Measurements from ENCODE around the gene OPA3.
A peak's percentile ranks its signal among the peaks of the same experiment; 100 is the strongest.

The OPA3 gene

DNA sequence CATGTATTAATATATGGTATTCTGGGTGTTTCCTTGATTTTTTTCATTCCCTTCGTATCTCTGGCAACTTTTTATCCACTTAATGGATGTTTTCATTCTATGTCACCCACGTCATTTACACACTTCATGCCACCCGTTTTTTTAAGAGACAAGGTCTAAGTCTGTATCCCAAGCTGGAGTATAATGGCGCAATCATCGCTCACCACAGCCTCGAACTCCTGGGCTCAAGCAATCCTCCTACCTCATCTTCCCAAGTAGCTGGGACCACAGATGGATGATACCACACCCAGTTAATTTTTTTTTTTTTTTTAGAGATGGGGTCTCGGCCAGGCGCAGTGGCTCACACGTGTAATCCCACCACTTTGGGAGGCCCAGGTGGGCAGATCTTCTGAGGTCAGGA lies 80.7 kb downstream of the OPA3 start:
- DNase-seq (ENCODE audit: low read depth): no peak

DNA sequence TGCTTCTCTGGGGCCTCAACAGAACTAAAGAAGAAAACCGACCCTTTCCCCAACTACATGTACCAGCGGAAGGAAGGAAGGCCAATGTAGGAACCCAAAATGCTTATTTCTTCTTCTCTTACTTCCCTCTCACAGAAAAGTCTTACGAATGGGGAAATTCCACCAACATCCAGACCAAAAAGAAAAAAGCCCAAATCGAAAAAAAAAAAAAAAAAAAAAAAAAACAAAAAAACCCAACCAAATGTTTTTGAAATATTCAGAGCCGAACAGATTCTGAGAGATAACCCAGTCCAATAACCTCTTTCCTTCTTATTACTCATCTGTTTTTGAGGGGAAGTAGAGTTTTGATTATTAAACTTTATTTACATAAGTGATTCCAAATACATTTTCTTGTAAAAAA lies 82.5 kb downstream of the OPA3 start:
- no peak for DNase-seq (ENCODE audit: low read depth)

DNA sequence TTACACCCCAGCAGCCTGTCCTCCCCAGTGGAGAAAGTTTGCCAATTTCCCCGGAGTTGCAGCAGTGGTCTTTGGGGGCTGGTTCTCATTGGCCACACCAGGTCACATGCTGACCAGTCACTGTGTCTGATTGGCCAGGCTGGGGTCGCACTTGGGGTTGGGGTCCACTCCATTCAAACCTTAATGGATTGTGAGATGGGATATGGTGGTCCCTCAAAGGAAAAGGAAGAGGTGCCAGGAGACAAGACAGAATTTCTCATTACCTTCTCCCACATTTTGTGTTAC lies 82.9 kb downstream of the OPA3 start:
- no peak for DNase-seq (ENCODE audit: low read depth)

DNA sequence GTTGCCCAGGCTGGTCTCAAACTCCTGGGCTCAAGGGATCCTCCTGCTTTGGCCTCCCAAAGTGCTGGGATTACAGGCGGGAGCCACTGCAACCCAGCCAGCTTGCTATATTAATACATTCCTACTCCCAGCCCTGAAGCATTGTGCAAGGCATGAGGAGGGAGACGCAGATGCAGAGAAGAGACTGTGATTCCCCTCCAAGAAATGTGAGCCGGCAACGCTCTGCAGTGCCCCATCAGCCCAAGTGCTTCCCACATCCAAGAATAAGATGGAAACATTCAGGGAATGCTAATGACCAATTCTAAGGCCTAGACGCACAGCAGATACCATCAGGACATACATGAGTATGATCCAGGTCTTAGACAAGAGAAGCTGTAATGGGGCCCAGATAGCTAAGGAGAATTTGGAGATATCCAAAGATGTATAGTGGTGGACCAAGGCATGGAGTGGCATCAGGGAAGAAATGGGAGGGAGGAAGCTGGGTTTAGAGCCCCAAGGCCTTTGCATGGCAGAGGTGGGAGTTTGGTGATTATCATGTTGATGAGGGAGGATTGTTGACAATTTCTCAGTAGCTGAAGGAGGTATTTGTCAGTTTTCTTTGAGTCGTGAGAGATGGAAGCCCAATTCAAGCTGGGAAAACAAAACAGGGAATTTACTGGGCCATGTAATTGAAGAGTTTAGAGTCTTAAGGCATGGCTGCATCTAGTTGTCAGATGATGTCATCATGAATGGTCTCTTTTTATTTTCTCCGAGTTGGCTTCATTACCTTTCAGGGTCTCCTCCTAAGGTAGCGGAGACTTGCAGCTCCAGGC lies 83.5 kb downstream of the OPA3 start:
- DNase-seq (ENCODE audit: low read depth): no peak

- DNase-seq (ENCODE audit: low read depth): no peak
Measured at GRCh38 chr19:45499196-45500180, 85.1 kb downstream of the OPA3 start.

DNA sequence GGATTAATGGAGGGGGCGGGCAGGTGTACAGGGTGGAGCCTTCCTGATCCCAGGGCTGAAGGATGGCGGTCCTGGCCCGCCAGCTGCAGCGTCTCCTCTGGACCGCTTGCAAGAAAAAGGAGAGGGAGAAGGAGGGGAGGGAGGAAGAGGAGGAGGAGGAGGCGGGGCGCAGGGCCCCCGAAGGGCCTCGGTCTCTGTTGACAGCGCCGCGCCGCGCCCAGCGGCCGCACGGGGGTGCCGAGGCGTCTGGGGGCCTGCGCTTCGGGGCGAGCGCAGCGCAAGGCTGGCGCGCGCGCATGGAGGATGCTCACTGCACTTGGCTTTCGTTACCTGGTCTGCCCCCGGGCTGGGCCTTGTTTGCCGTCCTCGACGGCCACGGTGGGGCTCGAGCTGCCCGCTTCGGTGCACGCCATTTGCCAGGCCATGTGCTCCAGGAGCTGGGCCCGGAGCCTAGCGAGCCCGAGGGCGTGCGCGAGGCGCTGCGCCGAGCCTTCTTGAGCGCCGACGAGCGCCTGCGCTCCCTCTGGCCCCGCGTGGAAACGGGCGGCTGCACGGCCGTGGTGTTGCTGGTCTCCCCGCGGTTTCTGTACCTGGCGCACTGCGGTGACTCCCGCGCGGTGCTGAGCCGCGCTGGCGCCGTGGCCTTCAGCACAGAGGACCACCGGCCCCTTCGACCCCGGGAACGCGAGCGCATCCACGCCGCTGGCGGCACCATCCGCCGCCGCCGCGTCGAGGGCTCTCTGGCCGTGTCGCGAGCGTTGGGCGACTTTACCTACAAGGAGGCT lies 86.0 kb downstream of the OPA3 start, which contains the start of gene PPM1N:
PPM1N (plus strand) TSS at position 33 of the 785 bp plus-strand sequence; CDS start at position 63, 30 bp downstream.
- peak; percentile 53 for DNase-seq (ENCODE audit: low read depth)

GRCh38 chr19:45497791-45498190 lies 86.8 kb downstream of the OPA3 start:
- DNase-seq (ENCODE audit: low read depth): no peak

- no peak for DNase-seq (ENCODE audit: low read depth)
Measured at GRCh38 chr19:45496349-45496953, 88.2 kb downstream of the OPA3 start.

- DNase-seq (ENCODE audit: low read depth): no peak
Measured at GRCh38 chr19:45495178-45495577, 89.4 kb downstream of the OPA3 start.

DNA sequence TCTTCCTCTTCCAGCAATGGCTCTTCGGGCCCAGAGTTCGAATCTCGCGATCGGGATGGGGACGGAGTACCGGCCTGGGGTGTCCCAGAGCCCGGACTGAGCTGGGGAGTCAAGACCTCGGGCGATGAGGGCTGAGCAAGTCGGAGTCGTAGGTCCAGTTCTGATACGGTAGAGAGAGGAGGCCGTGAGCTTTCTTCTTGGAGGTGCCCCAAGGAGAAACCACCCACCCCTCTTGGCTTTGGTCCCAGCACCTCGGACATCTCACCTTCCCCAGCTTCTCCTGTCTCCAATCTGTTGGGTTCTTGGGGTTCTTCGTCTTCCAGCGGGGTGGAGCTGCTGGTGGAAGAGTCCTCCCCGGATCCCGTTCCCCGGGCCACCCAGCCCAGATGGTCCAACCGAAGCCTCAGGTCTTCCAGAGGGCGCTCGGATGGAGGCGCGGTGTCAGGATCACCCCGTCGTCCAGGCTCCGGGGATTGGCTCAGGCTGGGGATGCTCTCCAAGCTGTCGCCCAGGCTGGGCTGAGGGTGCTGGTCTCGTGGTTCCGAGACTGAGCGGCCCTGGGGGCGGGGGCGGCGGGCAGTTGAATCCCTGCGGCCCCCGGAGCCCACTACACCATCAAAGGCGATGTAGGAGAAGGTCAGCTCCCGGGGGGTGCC lies 90.2 kb downstream of the OPA3 start:
- no peak for DNase-seq (ENCODE audit: low read depth)

DNA sequence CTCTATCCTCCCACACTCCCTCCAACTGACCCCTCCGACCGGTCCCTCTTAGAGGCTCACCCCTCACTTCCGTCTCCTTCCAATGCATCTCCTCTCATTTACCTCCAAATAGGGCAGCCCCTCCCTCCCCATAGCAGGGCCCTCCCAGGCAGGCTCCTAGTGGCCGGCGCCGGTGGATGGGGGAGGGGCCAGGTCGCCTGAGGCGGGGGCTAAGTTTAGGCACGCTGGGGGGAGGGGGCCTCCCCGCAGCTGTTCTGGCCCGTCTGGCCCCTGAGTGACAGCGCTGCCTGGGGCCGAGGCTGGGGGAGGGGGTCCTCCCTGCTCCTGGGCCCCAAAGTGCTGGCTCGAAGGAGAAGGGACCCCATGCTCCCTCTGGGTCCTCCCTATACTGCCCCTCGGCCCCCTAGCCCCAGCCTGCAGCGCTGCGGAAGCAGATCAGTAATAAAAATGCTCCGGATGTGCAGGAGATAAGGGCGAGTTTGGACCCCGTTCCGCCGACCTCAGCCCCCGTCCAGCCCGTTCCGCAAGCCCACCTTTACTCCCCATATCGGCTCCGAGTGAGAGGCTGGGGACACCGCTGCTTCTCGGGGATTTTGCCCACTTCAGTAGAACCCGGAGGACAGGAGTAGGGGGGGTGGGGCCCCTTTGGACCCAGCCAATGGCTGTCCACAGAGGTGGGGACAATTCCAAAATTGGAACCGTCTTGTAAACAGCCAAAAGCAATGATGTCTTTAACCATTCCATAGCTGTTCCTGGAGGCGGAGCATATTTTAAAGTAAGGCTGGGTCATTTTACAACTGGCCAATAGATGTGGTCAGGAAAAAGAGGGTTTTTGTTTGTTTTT lies 91.8 kb downstream of the OPA3 start:
- no peak for DNase-seq (ENCODE audit: low read depth)

- DNase-seq (ENCODE audit: low read depth): no peak
Measured at GRCh38 chr19:45492137-45492626, 92.4 kb downstream of the OPA3 start.

DNA sequence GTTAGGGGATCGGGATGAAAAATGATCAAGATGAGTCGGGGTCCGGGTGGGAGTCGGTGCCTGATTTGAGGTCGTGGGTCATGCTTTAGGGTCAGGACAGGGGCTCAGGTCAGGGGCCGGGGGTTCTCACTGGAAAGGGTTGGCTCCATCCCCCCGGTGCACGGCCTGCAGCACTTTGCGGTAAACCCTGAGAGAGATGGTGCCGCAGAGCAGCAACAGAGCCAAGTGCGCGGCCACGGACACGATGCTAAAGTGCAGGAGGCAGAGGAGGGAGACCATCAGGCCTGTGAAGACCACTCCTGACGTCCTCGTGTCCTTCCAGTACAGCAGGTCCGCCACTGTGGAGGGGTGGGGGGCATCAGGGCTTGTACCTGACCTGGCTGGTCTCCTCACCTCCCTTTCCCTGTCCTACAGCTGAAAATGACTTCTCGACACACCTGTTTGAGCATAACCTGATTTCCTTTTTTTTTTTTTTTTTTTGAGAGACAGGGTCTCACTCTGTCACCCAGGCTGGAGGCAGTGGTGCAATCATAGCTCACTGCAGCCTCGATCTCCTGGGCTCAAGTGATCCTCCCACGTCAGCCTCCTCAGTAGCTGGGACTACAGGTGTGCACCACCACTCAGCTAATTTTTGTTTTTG lies 95.3 kb downstream of the OPA3 start:
- DNase-seq (ENCODE audit: low read depth): no peak

DNA sequence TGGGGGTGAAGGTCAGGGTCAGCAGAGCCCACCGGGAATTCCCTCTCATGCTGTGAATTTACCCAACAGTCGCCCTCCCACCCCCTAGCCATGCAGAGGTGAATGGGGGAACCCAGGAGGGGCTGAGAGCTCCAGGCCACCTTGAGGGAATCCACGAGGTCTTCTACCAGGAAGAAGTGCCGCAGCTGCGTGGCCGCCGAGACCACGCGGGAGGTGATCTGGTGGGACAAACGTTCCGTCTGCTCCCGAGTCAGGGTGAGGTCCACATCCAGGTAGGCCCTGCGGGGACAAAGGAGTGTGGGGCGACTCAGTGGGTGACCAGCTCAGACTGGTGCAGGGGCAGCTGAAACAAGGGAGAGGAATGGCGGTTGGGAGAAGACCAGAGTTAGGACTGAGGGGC lies 95.9 kb downstream of the OPA3 start:
- DNase-seq (ENCODE audit: low read depth): no peak

DNA sequence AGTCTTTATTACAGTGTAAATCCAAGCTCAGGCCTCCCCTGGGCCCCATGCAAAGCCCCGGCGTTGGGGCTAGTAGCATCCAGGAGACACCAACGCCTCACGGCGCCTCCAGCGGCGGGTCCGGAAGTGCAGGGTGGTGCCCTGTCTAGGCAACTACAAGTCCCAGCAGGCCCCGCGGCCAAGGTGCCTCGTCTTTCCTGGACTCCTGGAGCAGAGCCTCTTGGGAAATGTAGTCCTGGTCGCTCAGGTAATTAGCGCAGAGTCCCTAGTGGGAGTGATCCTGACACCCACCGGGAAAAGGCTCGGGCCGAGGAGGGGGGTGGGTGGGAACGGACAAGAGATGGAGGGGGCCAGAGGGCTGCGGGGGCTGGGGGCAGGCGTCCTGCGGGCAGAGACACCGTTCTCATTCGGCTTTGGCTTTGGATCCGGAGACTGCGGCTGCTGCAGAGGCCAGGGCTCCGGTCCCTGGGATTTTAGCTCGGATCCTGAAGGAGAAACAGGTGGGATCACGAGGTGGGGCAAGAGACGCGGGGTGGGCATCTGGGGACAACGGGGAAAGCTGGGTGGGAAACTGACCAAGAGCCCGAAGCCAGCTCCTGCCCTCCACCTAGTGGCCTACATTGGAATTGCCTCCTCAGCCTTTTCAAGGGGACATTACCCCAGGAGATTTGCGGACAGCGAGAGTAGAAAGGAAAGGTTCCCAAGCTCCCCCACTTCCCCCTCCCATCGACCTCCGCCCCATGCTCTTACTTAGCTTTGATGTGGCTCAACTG lies 99.1 kb downstream of the OPA3 start:
- DNase-seq (ENCODE audit: low read depth): peak; percentile 95

DNA sequence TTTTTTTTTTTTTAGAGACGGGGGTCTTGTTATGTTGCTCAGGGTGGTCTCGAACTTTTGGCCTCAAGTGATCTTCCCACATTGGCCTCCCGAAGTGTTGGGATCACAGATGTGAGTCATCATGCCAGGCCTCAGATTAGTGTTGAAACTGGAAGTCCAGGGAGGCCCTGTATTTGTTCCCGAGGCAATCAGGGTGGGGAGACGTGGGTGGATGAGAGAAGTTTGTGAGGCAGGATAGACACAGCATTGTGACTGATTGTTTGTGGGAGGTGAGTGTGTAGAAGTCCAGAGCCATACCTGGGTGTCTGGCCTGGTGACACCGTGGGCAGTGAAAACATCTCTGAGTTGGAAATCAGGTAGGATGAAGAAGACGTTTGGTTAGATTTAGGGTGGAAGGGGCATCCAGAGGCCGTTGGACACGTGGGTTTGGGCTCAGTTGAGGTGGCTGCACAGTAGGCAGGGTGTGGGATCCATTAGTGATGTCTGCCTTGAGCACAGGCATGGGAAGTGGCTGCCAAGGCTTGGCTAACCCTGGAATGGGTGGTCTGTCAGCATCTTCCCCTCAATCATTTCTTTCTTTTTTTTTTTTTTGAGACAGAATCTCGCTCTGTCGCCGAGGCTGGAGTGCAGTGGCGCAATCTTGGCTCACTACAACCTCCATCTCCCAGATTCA lies 100.2 kb downstream of the OPA3 start:
- DNase-seq (ENCODE audit: low read depth): no peak

- no peak for DNase-seq (ENCODE audit: low read depth)
Measured at GRCh38 chr19:45483033-45483432, 101.6 kb downstream of the OPA3 start.

Data from stimulated activated CD8-positive, alpha-beta memory T cell treated with anti-CD3 and anti-CD28 coated beads, Interleukin-12 subunit alpha, Interleukin-12 subunit beta, amount 100 ng/mL, for 1 hour (primary cell).